ENCODE data around the gene PLEKHA7. TPM values are rescaled to one million over a fixed set of nuclear protein-coding genes. Genes with fewer than 3 reads are reported as not detected.

PLEKHA7 gene
- total RNA-seq, 1 experiment from 2014 or later, result 13.0 TPM

DNA sequence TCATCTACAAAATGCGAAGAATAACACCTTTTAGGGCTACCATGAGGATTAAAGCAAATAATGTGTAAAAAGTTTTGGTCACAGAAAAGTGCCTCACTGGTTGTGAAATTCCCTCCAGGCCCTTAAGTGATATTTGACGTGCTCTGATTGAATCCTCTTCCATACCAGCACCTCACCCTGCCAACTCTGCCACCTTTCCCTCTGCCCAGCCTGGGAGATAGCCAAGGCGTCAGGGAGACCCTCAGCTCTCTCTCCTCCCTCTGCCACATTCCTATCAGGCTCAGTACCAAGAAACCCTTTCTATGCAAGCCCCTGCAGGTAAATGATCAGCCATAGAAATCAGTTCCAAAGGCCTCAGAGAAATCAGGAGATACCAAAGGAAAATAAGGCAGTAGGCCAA, 21.4 kb downstream of the PLEKHA7 start:
- Mint-ChIP-seq H3K27me3 (ENCODE audit: low read depth) (no peaks in the 10 kb centered on the region), H3K4me1 (peaks cover 6% of the 10 kb centered on the region), H3K4me3 (no peak overlapping the region), H3K27ac (no peak overlapping the region), H3K9me3 (no peaks in the 10 kb centered on the region), H3K36me3 (no peaks in the 10 kb centered on the region)
- ChIA-PET POLR2A (no interaction called here), CTCF (interaction anchor here (1.3 kb wide), 1 partner anchor 70 kb away, joined by 3 read pairs; no protein-coding TSS in a partner anchor)
- TF ChIP-seq, protein P1, sequence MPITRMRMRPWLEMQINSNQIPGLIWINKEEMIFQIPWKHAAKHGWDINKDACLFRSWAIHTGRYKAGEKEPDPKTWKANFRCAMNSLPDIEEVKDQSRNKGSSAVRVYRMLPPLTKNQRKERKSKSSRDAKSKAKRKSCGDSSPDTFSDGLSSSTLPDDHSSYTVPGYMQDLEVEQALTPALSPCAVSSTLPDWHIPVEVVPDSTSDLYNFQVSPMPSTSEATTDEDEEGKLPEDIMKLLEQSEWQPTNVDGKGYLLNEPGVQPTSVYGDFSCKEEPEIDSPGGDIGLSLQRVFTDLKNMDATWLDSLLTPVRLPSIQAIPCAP (CRISPR knock-in tag; IDR thresholded peaks at IDR 0.05), result no peak
- TF ChIP-seq, protein P2, sequence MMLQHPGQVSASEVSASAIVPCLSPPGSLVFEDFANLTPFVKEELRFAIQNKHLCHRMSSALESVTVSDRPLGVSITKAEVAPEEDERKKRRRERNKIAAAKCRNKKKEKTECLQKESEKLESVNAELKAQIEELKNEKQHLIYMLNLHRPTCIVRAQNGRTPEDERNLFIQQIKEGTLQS (CRISPR knock-in tag; conservative IDR thresholded peaks at IDR 0.05), result no peak
- TF ChIP-seq, protein P3, sequence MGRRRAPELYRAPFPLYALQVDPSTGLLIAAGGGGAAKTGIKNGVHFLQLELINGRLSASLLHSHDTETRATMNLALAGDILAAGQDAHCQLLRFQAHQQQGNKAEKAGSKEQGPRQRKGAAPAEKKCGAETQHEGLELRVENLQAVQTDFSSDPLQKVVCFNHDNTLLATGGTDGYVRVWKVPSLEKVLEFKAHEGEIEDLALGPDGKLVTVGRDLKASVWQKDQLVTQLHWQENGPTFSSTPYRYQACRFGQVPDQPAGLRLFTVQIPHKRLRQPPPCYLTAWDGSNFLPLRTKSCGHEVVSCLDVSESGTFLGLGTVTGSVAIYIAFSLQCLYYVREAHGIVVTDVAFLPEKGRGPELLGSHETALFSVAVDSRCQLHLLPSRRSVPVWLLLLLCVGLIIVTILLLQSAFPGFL (CRISPR knock-in tag; IDR thresholded peaks at IDR 0.05; ENCODE audit: borderline replicate concordance), result no peak
- no peak for TF ChIP-seq GABPB1 (CRISPR knock-in tag; IDR thresholded peaks at IDR 0.05)
- TF ChIP-seq, protein P4, sequence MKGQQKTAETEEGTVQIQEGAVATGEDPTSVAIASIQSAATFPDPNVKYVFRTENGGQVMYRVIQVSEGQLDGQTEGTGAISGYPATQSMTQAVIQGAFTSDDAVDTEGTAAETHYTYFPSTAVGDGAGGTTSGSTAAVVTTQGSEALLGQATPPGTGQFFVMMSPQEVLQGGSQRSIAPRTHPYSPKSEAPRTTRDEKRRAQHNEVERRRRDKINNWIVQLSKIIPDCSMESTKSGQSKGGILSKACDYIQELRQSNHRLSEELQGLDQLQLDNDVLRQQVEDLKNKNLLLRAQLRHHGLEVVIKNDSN (CRISPR knock-in tag; IDR thresholded peaks at IDR 0.05), result no peak
- TF ChIP-seq, protein P5, sequence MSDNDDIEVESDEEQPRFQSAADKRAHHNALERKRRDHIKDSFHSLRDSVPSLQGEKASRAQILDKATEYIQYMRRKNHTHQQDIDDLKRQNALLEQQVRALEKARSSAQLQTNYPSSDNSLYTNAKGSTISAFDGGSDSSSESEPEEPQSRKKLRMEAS (CRISPR knock-in tag; IDR thresholded peaks at IDR 0.05), result no peak
- TF ChIP-seq, protein P6, sequence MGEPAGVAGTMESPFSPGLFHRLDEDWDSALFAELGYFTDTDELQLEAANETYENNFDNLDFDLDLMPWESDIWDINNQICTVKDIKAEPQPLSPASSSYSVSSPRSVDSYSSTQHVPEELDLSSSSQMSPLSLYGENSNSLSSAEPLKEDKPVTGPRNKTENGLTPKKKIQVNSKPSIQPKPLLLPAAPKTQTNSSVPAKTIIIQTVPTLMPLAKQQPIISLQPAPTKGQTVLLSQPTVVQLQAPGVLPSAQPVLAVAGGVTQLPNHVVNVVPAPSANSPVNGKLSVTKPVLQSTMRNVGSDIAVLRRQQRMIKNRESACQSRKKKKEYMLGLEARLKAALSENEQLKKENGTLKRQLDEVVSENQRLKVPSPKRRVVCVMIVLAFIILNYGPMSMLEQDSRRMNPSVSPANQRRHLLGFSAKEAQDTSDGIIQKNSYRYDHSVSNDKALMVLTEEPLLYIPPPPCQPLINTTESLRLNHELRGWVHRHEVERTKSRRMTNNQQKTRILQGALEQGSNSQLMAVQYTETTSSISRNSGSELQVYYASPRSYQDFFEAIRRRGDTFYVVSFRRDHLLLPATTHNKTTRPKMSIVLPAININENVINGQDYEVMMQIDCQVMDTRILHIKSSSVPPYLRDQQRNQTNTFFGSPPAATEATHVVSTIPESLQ (CRISPR knock-in tag; IDR thresholded peaks at IDR 0.05), result no peak
- no peak for TF ChIP-seq ETV6 (CRISPR knock-in tag; IDR thresholded peaks at IDR 0.05)
- TF ChIP-seq SOX15 (CRISPR knock-in tag; IDR thresholded peaks at IDR 0.05), result no peak
- no peak for TF ChIP-seq PRRX2 (CRISPR knock-in tag; IDR thresholded peaks at IDR 0.05)
- TF ChIP-seq, protein P7, sequence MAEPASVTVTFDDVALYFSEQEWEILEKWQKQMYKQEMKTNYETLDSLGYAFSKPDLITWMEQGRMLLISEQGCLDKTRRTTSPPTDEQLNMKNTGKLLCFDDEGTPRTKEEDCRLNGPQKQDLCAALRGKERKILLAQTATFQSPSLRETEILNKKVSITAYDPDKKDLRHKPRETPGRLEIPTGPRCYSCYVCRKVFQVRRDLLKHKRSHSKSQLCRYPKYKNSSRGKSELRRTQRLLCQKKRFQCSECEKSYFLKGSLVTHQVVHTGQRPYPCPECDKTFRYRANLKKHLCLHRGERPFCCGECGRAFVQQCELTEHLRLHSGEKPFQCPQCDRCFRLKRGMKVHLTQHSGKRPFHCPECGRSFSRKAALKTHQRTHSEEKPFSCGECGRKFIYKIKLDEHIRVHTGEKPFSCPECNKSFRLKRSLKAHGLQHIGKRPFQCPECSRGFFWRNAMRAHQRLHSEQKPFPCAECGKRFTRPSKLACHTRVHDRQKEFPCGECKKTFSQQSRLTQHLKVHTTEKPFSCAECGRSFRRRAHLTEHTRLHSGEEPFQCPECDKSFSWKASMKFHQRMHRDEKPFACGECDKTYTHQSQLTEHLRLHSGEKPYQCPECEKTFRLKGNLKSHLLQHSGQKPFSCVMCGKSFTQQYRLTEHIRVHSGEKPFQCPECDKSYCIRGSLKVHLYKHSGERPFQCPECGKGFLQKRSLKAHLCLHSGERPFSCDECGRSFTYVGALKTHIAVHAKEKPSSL (CRISPR knock-in tag; conservative IDR thresholded peaks at IDR 0.05), result no peak
- no peak for TF ChIP-seq FOXK1 (CRISPR knock-in tag; IDR thresholded peaks at IDR 0.05)
- TF ChIP-seq ESRRA (CRISPR knock-in tag; IDR thresholded peaks at IDR 0.05; ENCODE audit: borderline replicate concordance), result no peak
- TF ChIP-seq, protein P8, sequence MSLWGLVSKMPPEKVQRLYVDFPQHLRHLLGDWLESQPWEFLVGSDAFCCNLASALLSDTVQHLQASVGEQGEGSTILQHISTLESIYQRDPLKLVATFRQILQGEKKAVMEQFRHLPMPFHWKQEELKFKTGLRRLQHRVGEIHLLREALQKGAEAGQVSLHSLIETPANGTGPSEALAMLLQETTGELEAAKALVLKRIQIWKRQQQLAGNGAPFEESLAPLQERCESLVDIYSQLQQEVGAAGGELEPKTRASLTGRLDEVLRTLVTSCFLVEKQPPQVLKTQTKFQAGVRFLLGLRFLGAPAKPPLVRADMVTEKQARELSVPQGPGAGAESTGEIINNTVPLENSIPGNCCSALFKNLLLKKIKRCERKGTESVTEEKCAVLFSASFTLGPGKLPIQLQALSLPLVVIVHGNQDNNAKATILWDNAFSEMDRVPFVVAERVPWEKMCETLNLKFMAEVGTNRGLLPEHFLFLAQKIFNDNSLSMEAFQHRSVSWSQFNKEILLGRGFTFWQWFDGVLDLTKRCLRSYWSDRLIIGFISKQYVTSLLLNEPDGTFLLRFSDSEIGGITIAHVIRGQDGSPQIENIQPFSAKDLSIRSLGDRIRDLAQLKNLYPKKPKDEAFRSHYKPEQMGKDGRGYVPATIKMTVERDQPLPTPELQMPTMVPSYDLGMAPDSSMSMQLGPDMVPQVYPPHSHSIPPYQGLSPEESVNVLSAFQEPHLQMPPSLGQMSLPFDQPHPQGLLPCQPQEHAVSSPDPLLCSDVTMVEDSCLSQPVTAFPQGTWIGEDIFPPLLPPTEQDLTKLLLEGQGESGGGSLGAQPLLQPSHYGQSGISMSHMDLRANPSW (CRISPR knock-in tag; conservative IDR thresholded peaks at IDR 0.05; ENCODE audit: low read depth), result no peak
- no peak for TF ChIP-seq EMX1 (CRISPR knock-in tag; IDR thresholded peaks at IDR 0.05)
- TF ChIP-seq, protein P9, sequence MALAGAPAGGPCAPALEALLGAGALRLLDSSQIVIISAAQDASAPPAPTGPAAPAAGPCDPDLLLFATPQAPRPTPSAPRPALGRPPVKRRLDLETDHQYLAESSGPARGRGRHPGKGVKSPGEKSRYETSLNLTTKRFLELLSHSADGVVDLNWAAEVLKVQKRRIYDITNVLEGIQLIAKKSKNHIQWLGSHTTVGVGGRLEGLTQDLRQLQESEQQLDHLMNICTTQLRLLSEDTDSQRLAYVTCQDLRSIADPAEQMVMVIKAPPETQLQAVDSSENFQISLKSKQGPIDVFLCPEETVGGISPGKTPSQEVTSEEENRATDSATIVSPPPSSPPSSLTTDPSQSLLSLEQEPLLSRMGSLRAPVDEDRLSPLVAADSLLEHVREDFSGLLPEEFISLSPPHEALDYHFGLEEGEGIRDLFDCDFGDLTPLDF (CRISPR knock-in tag; IDR thresholded peaks at IDR 0.05), result no peak
- no peak for TF ChIP-seq ZNF121 (CRISPR knock-in tag; IDR thresholded peaks at IDR 0.05)
- no peak for TF ChIP-seq GTF2I (CRISPR knock-in tag; conservative IDR thresholded peaks at IDR 0.05)
- no peak for TF ChIP-seq ZNF416 (CRISPR knock-in tag; IDR thresholded peaks at IDR 0.05)
- DNase-seq (ENCODE audit: low spot score), result no peak
- ATAC-seq, result no peak

Data from WTC11 (cell line).